Tibial nerve (tissue), 3 donors: ENCODE measurements around the gene PTGES2.

ENCODE experiments used
- CTCF ChIP-seq, 5 experiments: fragments of 200-600 bp in 3 of 5; fragments of 450-650 bp in 2 of 5; sonication (generic) in 3 of 5; IDR thresholded peaks; one replicate each; pipeline ENCODE4 v1.5.1; 2016 to 2019; ENCODE audit warnings: antibody characterized with exemption in 5 of 5, mild to moderate bottlenecking in 3 of 5, moderate library complexity in 2 of 5
- POLR2A ChIP-seq, 2 donors: fragments of 450-650 bp; IDR thresholded peaks; one replicate each; pipeline ENCODE4 v1.6.1; 2017; ENCODE audit warnings: antibody characterized with exemption in 2 of 2, mild to moderate bottlenecking in 2 of 2, moderate library complexity in 2 of 2

- TF ChIP-seq CTCF (IDR thresholded peaks at IDR 0.05) (no peak), POLR2A (IDR thresholded peaks at IDR 0.05) (no peak)
Measured at GRCh38 chr9:128085943-128086342, 41.6 kb downstream of the PTGES2 start.
